Right cardiac atrium (tissue), 5 donors: Measurements from ENCODE around the gene THBD. TPM values are rescaled to one million over a fixed set of nuclear protein-coding genes. Genes with fewer than 3 reads are reported as not detected.
A peak's percentile ranks its signal among the peaks of the same experiment; 100 is the strongest.

Experiments used
- ATAC-seq, 2 donors: fragments of 200-7000 bp; cut with Tn5 transposase; one replicate each; pipeline versions ENCODE4 v1.8.0 to v1.9.1; 2020; ENCODE audit warnings: moderate library complexity in 2 of 2, mild to moderate bottlenecking in 1 of 2
- DNase-seq, 3 donors: peaks; one replicate each; pipeline ENCODE4 v3.0.0-alpha.2; 2020
- H3K27ac ChIP-seq: one replicate; pipeline ENCODE4 v1.5.1; 2013; ENCODE audit warnings: mild to moderate bottlenecking, low read length, control low read depth, moderate library complexity
- H3K27me3 ChIP-seq: one replicate; pipeline ENCODE4 v1.6.1; 2013; ENCODE audit not compliant: control insufficient read depth, insufficient read depth
- H3K4me1 ChIP-seq: one replicate; pipeline ENCODE4 v1.6.1; 2013; ENCODE audit warnings: low read length; ENCODE audit not compliant: control insufficient read depth, insufficient read depth
- H3K4me3 ChIP-seq: one replicate; pipeline ENCODE4 v1.5.1; 2013; ENCODE audit warnings: low read length, control low read depth
- H3K9me3 ChIP-seq: one replicate; pipeline ENCODE4 v1.6.1; 2013; ENCODE audit warnings: low read length; ENCODE audit not compliant: control insufficient read depth
- WGBS: extraction: QIAGEN DNeasy Blood & Tissue Kit; methylation state at CpG from one replicate; pipeline ENCODE4 v1.1.7; 2013; 5-methylcytosine and 5-hydroxymethylcytosine counted together
- intact Hi-C, 4 donors: fragments of 100-400 bp; cut with DNase I; formaldehyde crosslinking; loops; one replicate each; pipeline versions ENCODE4 v1.11.0 to v1.14.0; 2022 to 2023
- polyA plus RNA-seq: library from polyadenylated mRNA; stranded (reverse); fragments of 200-250 nt; gene quantifications from one replicate; pipeline ENCODE4 v1.2.3, GENCODE V29; 2013
- total RNA-seq, 4 donors: library from RNA; stranded (reverse); fragmentation: NEBNext Ultra II Directional; extraction: Animal tissue kit (Norgen Biotek cat#: 25700); gene quantifications; one replicate each; pipeline ENCODE4 v1.2.1, GENCODE V29; 2021
- donor health status: healthy with polysubstance abuse.
- donor health status: DM: no; HTN: yes; CAD: no.
- donor health status: DM: no; HTN: no; CAD: no.
- donor health status: DM: no; HTN: yes; CAD: no; lungs with severe emphysema.
- donor health status: DM: yes; HTN: yes; CAD: no.

The THBD gene
- total and polyA plus RNA-seq, 5 donors, result 15.4 to 48.1 (median 17.5) TPM

GRCh38 chr20:23084845-23085365 is 35.4 kb upstream of the THBD start:
- H3K4me3 ChIP-seq, result peak overlapping the region; percentile 37
- H3K27ac ChIP-seq, result peak overlapping the region; percentile 71
- peak in 2 of 3 donors; percentile 50 to 80 for DNase-seq
- intact Hi-C loops, result no loop called here
- ATAC-seq, result peak; percentile 25 to 45
- 56% methylated on average over 24 of the region's 24 CpGs for WGBS
- H3K4me1 ChIP-seq, result peaks cover 2% of the 10 kb centered on the region
- no peaks in the 10 kb centered on the region for H3K9me3 ChIP-seq
- H3K27me3 ChIP-seq, result no peaks in the 10 kb centered on the region

GRCh38 chr20:23084282-23084844 is 34.9 kb upstream of the THBD start:
- ATAC-seq, result no peak
- H3K27ac ChIP-seq, result peak overlapping the region; percentile 71
- H3K27me3 ChIP-seq, result no peaks in the 10 kb centered on the region
- H3K9me3 ChIP-seq, result no peaks in the 10 kb centered on the region
- intact Hi-C loops, result no loop called here
- H3K4me3 ChIP-seq, result peak overlapping the region; percentile 37
- DNase-seq, result no peak
- peaks cover 2% of the 10 kb centered on the region for H3K4me1 ChIP-seq
- 67% methylated on average over 17 of the region's 17 CpGs for WGBS

- Histone ChIP-seq H3K9me3 (no peaks in the 10 kb centered on the region), H3K4me3 (peak overlapping the region; percentile 37), H3K27ac (peak overlapping the region; percentile 71), H3K4me1 (peaks cover 2% of the 10 kb centered on the region), H3K27me3 (no peaks in the 10 kb centered on the region)
- ATAC-seq (peak in 1 of 2 donors; percentile 4), DNase-seq (no peak)
- intact Hi-C loops, result no loop called here
- WGBS, result 65% methylated on average over 15 of the region's 15 CpGs
Observed at GRCh38 chr20:23083553-23084220, 34.2 kb upstream of the THBD start.

GRCh38 chr20:23082846-23083552 is 33.5 kb upstream of the THBD start:
- Histone ChIP-seq H3K4me1 (peaks cover 2% of the 10 kb centered on the region), H3K9me3 (no peaks in the 10 kb centered on the region), H3K27ac (peak overlapping the region; percentile 60), H3K4me3 (peak overlapping the region; percentile 37), H3K27me3 (no peaks in the 10 kb centered on the region)
- intact Hi-C loops, result no loop called here
- ATAC-seq, result peak; percentile 36 to 56
- 49% methylated on average over 9 of the region's 9 CpGs for WGBS
- peak; percentile 69 to 83 (median 79) for DNase-seq

- 74% methylated on average over 9 of the region's 9 CpGs for WGBS
- ATAC-seq (no peak), DNase-seq (no peak)
- intact Hi-C loops, result no loop called here
- Histone ChIP-seq H3K27me3 (no peaks in the 10 kb centered on the region), H3K4me1 (no peaks in the 10 kb centered on the region), H3K9me3 (no peaks in the 10 kb centered on the region), H3K4me3 (no peak overlapping the region), H3K27ac (peak overlapping the region; percentile 10)
Observed at GRCh38 chr20:23081263-23081819, 31.9 kb upstream of the THBD start.

- no peak overlapping the region for H3K4me3 ChIP-seq
- no peaks in the 10 kb centered on the region for H3K4me1 ChIP-seq
- WGBS, result 68% methylated on average over 10 of the region's 10 CpGs
- H3K9me3 ChIP-seq, result no peaks in the 10 kb centered on the region
- ATAC-seq, result no peak
- H3K27ac ChIP-seq, result no peak overlapping the region
- DNase-seq, result no peak
- intact Hi-C loops, result no loop called here
- no peaks in the 10 kb centered on the region for H3K27me3 ChIP-seq
Observed at GRCh38 chr20:23080521-23080920, 31.0 kb upstream of the THBD start.

- ATAC-seq (no peak), DNase-seq (no peak)
- H3K27ac ChIP-seq, result no peak overlapping the region
- no peaks in the 10 kb centered on the region for H3K4me1 ChIP-seq
- no peaks in the 10 kb centered on the region for H3K9me3 ChIP-seq
- intact Hi-C loops, result no loop called here
- H3K4me3 ChIP-seq, result no peak overlapping the region
- WGBS, result 62% methylated on average over 2 of the region's 2 CpGs
- no peaks in the 10 kb centered on the region for H3K27me3 ChIP-seq
Observed at GRCh38 chr20:23079926-23080325, 30.5 kb upstream of the THBD start.

- no peak for ATAC-seq
- Histone ChIP-seq H3K4me3 (no peak overlapping the region), H3K27ac (no peak overlapping the region), H3K27me3 (no peaks in the 10 kb centered on the region), H3K4me1 (no peaks in the 10 kb centered on the region), H3K9me3 (no peaks in the 10 kb centered on the region)
- intact Hi-C loops, result no loop called here
- no peak for DNase-seq
- 75% methylated on average over 6 of the region's 6 CpGs for WGBS
Observed at GRCh38 chr20:23079016-23079351, 29.5 kb upstream of the THBD start.

- no peak for DNase-seq
Observed at GRCh38 chr20:23078351-23079015, 29.0 kb upstream of the THBD start.

GRCh38 chr20:23077277-23077676 is 27.8 kb upstream of the THBD start:
- H3K27ac ChIP-seq, result no peak overlapping the region
- ATAC-seq (no peak), DNase-seq (no peak)

More at GRCh38 chr20:23078351-23079015, 29.0 kb upstream of the THBD start:
- Histone ChIP-seq H3K9me3 (no peaks in the 10 kb centered on the region), H3K27ac (no peak overlapping the region), H3K4me1 (no peaks in the 10 kb centered on the region), H3K4me3 (no peak overlapping the region), H3K27me3 (no peaks in the 10 kb centered on the region)
- WGBS, result 69% methylated on average over 5 of the region's 5 CpGs
- intact Hi-C loops, result no loop called here
- no peak for ATAC-seq

More at GRCh38 chr20:23077277-23077676, 27.8 kb upstream of the THBD start:
- no peak overlapping the region for H3K4me3 ChIP-seq
- intact Hi-C loops, result no loop called here
- WGBS, result 69% methylated on average over 4 of the region's 4 CpGs
- H3K9me3 ChIP-seq, result no peaks in the 10 kb centered on the region
- H3K4me1 ChIP-seq, result no peaks in the 10 kb centered on the region
- no peaks in the 10 kb centered on the region for H3K27me3 ChIP-seq
